Right renal cortex interstitium (tissue), 3 donors: Measurements from ENCODE around the gene RNF20. TPM values are rescaled to one million over a fixed set of nuclear protein-coding genes. Genes with fewer than 3 reads are reported as not detected.
A peak's percentile ranks its signal among the peaks of the same experiment; 100 is the strongest.
"Not testable (repeated sequence)": the region's sequence is repeated elsewhere in the genome, so short reads cannot be mapped to it uniquely, and the experiment has no call there.

Experiments
- DNase-seq, 3 donors: peaks; one replicate each; pipeline ENCODE4 v3.0.0-alpha.2; 2013; ENCODE audit warnings: low read depth in 3 of 3, low spot score in 2 of 3
- polyA plus RNA-seq, 3 donors: library from polyadenylated mRNA; unstranded; fragments of 120-200 nt; gene quantifications; one replicate each; pipeline ENCODE4 v1.2.1, GENCODE V29; 2013; ENCODE audit not compliant: insufficient read length in 3 of 3

The RNF20 gene
- 10 to 100 TPM; 67.3 to 73.5 (median 67.3) TPM for polyA plus RNA-seq

GRCh38 chr9:101533334-101534204, at the start of gene RNF20:
TSS of gene RNF20 (plus strand) at chr9:101533853. CDS start at chr9:101535424, 1,571 bp downstream.
- DNase-seq = peak; percentile 99 to 100 (median 99)

GRCh38 chr9:101484046-101484445, 49.6 kb upstream of the RNF20 start:
- DNase-seq = no peak

- peak in 2 of 3 donors; percentile 30 to 36 for DNase-seq
Observed at GRCh38 chr9:101485924-101486692, 47.5 kb upstream of the RNF20 start.

DNA sequence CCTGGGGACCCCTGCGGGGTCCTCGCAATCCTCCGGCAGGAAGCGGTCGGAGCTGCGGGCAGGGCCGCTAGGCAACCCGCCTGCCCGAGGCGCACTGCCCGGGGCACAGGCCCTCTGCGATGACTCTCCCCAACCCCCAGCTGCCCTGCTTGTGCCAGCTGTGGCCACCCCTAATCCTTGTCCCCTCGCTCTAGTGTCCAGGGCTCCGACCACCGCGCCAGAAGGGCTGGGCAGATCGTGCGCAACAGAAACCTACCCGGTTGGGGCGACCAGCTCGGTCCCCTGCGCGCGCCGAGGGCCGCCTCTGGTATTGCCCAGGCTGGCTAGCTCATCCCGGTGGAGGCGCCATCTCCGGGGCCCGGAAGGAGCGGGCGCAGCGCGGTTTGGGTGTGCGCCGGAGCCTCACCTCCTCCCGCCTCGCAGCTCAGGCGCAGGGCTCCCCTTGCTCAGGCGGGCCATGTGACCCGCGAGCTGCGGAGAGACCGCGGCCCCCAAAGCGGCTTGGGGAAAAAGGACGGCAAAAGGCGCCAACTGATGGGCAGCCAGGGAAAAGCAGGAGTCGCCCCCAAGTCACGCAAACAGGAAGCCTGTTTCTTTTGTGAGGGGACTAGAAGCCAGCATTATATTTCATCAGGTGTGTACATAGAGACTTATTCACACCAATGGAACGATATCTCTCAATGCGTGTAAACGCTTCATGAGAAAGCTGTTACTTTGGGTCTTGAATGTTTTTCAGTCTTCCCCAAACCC, 46.8 kb upstream of the RNF20 start:
- DNase-seq = peak; percentile 36 to 55 (median 48)

DNA sequence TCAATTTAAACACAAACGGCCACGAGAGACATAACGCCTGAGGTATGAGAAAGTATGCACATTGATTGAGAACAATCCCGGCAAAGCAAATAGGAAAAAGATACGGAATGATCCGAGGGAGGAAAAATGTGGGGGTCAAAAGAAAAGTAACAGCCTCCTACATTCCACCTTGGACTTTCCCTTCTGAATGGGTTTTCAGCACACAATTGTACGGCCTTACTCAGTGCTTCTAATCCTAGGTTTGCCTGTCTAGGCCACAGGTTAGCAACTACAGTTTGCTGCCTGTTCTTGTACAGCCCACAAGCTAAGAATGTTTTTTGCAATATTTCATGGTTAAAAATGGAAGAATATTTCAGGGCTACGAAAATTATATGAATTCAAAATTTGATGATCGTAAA, 46.2 kb upstream of the RNF20 start:
- DNase-seq = peak in 1 of 3 donors; percentile 15

DNA sequence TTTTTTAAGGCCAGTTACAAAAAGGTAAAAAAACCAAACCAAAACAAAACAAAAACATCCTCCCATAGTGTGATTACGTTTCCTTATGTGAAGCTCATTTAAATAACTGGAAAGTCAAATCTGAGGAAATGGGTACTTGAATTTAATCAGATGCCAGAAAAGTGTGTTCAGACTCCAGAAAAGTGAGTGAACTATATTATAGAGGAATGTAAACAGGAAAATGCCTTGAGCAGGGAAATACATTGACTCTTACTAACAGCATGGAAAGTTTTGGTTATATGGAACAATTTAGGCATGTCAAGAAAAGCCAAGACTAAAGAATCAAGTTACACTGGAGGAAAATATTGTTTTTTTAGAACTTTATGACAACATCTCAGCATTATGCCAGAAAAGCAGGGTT, 37.8 kb upstream of the RNF20 start:
- peak in 1 of 3 donors; percentile 8 for DNase-seq

GRCh38 chr9:101498323-101498722, 35.3 kb upstream of the RNF20 start:
- DNase-seq = no peak

DNA sequence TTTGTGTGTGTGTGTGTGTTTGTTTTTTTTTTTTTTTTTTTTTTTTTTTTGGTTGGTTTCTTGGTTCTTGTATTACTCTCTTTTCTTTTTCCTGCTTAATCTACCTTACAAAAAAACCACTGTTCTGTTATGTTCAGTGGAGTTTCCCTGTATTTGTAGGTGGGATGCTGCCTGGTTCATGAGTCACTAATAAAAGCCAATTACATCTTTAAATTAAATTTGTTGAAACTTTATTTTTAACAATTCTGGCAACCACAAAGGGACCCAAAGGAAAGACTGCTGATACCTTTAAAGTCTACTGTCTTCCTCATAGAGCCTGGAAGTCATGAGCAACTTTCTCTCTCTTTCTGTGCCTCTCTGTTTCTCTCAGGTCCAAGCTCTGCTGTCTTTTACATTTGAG, 29.5 kb upstream of the RNF20 start:
- no peak for DNase-seq

GRCh38 chr9:101508211-101508610, 25.4 kb upstream of the RNF20 start:
- DNase-seq = no peak

GRCh38 chr9:101509572-101509971, 24.1 kb upstream of the RNF20 start:
- no peak for DNase-seq

- DNase-seq = no peak
Observed at GRCh38 chr9:101510459-101510858, 23.2 kb upstream of the RNF20 start.

- DNase-seq = no peak
Observed at GRCh38 chr9:101511009-101511408, 22.6 kb upstream of the RNF20 start.

DNA sequence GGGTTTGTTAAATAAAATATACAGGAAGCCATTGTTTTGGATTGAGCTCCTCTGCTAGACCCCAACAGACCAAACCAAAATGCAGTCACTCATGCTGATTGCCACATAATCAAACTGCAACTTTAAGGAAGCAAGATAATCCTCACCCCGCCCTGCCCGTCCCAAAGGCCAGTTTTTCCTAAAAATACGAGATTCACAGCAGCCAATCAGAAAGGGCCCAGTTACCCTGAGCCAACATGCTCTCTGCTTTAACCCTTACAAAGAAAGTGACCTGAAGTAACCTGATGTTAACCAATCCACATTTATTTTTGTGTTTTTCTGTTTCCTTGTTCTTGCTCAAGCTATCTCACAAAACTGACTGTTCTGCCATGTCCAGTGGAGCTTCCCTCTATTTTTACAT, 21.5 kb upstream of the RNF20 start:
- no peak for DNase-seq

- DNase-seq = no peak
Observed at GRCh38 chr9:101513351-101513750, 20.3 kb upstream of the RNF20 start.

DNA sequence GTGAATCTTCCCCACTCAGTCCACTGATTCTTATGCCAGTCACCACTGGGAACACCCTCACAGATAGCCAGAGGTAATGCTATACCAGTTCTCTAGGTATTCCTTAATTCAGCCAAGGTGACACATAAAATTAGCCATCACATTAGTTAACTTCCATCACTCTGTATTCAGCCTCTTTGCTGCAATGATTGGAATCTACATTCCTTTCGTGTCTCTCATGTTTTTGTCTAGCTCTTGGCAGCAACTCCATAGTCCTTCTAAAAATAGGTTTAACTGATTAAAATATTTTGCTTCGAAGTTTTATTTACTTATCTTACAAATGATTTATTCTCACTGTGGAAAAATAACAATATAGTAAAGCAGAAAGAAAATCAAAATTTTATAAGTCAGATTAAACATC, 19.6 kb upstream of the RNF20 start:
- DNase-seq = no peak

DNA sequence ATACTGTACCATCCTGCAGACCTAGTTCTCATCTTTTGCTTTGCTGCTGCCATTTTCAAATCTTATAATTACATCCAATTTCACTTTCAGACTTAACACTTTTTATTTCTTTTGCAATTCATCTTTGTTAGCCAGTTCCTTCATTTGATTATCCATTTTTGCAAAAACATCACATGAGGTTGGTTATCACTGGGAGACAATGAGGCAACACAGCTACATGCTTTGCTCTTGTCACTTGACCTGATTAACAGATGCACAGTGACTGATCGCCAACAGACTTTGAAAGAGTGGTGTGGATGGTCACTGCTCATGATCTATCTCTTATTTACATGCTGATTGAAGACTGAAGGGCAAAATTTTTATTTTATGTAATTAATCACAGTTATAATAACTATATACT, 17.0 kb upstream of the RNF20 start:
- no peak for DNase-seq

DNA sequence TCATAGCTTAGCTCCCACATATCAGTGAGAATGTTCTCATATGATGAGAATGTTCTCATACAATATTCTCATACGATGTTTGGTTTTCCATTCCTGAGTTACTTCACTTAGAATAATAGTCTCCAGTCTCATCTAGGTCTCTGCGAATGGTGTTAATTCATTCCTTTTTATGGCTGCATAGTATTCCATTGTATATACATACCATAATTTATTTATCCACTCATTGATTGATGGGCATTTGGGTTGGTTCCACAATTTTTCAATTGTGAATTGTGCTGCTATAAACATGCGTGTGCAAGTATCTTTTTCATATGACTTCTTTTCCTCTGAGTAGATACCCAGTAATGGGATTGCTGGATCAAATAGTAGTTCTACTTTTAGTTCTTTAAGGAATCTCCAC, 15.2 kb upstream of the RNF20 start:
- not testable (repeated sequence) for DNase-seq

- no peak for DNase-seq
Observed at GRCh38 chr9:101524371-101524770, 9.3 kb upstream of the RNF20 start.

- DNase-seq = no peak
Observed at GRCh38 chr9:101527066-101527465, 6.6 kb upstream of the RNF20 start.

DNA sequence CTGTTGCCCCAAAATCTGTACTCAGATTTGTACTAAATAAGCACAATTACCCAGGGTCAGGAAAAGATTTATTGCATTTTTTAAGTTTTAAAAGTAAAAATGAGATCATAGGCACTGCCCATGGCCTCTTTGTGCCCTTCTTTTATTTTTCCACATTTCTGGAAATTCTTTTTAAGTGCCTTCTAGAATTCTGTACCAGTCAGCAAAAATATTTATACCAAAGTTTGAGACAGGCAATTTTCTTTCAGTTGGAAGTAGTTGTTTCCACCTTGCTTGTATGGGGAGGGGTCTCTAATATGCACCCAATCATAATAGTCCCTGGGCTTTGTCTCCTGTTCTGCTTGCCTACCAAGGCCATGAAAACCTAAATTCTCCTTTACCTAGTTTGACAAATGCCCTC, 5.6 kb upstream of the RNF20 start:
- DNase-seq = no peak
